HG02973 (cell line): ENCODE results near the gene SPTBN1.
"Not testable (repeated sequence)": the region's sequence is repeated elsewhere in the genome, so short reads cannot be mapped to it uniquely, and the experiment has no call there.

Source experiments
- ATAC-seq: cut with Tn5 transposase; IDR thresholded peaks from one replicate; pipeline ENCODE4 v1.9.1; 2021; ENCODE audit warnings: moderate library complexity; ENCODE audit not compliant: unreplicated experiment

The SPTBN1 gene

DNA sequence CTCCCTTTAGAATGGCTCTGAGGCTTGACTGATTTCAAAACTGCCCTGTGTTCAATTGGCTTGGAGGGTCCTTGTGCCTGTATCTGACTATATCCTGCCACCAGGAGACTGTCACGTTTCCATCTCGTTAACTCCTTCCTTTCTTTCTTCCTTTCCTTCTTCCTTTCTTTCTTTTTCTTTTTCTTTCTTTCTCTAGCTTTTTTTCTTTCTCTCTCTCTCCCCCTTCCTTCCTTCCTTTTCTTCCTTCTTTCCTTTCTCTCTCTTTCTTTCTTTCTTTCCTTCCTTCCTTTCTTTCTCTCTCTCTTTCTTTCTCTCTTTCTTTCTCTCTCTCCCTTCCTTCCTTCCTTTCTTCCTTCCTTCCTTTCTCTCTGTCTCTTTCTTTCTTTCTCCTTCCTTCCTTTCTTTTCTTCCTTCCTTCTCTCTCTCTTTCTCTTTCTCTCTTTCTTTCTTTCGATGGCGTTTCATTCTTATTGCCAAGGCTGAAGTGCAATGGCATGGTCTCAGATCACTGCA is 229.2 kb downstream of the SPTBN1 start:
- no peak for ATAC-seq

DNA sequence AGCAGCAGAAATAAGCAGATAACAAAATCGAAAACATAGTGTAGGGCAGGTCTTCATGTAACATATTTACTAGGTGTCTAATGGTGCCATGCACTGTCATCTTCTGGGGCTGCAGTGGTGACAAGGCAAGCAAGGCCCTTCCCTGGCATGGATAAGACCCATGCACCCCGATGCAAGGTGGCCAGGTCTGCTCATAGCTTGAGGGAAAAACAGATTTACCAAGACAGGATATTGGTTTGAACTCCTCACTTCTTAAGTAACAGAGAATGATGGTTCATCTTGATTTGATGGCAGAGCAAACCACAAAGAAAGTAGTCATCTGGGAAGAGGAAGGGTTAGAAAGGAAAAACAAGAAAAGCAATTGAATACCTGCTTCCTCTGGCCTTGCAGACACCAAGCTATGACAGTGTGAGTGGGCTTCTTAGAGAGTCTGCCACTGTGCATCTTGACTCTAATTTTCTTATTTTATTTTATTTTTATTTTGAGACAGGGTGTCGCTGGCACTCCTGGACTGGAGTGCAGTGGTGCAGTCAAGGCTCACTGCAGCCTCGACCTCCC is 231.5 kb downstream of the SPTBN1 start:
- ATAC-seq = no peak

DNA sequence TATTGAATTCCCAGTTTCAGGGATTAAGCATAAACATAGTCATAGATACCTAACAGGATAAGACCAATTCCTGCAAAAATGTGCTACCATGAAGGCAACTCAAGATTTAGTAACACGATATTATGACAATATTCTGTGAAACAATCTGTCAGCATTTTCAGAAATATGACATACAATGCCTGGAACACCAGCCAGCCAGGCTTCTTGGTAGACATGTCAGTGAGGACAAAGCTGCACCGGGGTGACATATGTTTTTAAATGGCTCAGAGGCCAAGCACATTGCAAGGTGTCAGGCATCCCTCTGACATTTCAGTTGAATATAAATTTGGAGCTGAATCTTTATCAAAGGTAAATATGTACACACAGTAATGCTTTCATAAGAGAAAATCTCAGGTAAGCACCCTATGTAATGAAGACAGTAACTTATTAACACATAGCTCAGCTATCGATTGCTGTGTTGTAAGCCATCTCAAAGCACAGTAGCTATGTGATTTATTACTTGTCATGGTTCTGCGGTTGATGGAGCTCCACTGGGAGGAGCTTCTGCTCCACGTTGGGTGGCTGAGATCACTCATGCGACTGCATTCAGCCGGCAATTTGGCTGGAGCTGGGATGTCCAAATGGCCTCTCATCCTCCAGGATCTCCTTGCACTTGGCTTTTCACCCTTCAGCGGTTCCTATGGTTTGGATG is 235.5 kb downstream of the SPTBN1 start:
- no peak for ATAC-seq

DNA sequence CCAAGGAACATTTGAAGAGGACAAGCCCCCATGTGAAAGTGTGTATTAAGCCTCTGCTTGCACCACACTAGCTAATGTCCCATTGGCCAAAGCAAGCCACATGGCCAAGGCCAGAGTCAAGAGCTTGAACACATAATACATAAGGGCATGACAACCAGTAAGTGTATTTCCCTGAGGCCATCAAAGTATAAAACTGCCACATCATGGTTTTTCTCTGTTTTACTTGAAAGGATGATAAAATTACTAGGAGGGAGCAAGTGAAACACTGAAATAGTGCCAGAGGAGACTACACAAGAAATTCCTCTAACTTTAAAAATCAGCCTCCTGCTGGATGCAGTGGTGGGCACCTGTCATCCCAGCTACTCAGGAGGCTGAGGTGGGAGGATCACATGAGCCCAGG is 236.4 kb downstream of the SPTBN1 start:
- no peak for ATAC-seq

DNA sequence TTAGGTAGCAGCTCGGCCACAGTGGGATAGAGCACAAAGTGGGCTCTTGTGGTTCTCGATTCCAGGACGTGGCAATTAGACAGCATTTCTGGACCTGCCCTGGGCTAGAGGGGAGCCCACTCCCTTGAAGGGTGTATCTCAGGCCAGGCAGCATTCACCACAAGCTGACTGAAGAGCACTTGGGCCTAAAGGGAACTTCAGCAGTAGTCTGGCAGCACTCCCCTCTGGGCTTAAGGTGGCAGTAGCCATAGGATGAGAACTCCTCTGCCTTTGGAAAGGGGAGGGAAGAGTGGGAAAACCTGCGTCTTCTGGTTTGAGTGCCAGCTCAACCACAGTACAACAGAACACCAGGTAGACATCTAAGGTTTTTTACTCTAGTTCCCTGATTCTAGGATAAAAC is 239.3 kb downstream of the SPTBN1 start:
- no peak for ATAC-seq

DNA sequence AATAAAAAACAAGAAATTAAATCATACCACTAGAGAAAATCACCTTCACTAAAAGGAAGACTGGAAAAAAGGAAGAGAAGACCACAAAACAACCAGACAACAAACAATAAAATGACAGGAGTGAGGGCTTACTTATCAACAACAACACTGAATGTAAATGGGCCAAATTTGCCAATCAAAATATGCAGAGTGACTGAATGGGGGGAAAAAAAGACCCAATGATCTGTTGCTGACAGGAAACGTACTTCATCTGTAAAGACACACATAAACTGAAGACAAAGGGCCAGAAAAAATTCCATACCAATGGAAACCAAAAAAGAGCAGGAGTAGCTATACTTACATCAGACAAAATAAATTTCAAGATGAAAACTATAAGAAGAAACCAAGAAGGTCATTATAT is 241.8 kb downstream of the SPTBN1 start:
- ATAC-seq = no peak

DNA sequence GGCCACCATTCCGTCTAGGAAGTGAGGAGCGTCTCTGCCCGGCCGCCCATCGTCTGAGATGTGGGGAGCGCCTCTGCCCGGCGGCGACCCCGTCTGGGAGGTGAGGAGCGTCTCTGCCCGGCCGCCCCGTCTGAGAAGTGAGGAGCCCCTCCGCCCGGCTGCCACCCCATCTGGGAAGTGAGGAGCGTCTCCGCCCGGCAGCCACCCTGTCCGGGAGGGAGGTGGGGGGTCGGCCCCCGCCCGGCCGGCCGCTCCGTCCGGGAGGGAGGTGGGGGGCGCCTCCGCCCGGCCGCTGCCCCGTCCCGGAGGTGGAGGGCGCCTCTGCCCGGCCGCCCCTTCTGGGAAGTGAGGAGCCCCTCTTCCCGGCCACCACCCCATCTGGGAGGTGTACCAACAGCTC is 242.8 kb downstream of the SPTBN1 start:
- ATAC-seq = not testable (repeated sequence)

DNA sequence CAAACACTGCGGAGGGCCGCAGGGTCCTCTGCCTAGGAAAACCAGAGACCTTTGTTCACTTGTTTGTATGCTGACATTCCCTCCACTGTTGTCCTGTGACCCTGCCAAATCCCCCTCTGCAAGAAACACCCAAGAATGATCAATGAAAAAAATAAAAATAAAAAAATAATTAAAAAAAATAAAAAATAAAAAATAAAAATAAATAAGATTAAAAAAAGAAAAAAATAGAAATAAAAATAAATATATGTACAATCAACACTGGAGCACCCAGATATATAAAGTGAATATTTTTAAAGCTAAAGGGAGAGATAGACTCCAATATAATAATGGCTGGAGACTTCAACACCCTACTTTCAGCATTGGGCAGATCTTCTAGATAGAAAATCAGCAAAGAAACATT is 243.5 kb downstream of the SPTBN1 start:
- ATAC-seq = no peak

DNA sequence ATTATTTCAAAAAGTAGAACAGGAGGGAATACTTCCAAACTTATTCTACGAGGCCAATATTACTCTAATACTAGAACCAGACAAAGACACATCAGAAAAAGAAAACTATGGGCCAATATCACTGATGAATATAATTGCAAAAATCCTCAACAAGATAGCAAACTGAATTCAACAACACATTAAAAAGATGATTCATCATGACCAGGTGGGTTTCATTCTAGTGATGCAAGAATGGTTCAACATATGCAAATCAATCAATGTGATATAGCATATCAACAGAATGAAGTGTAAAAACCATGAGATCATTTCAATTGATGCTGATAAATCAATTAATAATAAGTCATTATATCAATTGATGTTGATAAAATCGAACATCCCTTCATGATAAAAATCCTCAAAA is 244.9 kb downstream of the SPTBN1 start:
- no peak for ATAC-seq

DNA sequence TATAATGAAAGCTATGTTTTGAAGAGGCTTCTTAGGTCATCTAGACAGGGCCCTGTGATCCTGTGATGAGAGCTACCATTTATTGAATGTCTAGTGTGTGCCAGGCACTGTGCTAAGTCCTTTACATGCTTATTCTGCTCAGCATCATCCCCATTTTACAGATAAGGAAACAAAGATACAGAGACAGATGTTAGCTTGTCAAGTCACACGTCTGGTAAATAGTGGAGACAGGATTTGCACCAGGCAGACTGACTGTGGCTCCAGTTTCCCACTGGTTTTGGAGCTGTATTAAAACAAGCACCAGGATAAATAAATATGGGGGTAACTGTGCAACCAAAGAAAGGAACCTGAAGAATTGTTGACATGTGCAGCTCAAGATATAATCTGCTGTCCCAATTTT is 248.1 kb downstream of the SPTBN1 start:
- ATAC-seq = no peak

DNA sequence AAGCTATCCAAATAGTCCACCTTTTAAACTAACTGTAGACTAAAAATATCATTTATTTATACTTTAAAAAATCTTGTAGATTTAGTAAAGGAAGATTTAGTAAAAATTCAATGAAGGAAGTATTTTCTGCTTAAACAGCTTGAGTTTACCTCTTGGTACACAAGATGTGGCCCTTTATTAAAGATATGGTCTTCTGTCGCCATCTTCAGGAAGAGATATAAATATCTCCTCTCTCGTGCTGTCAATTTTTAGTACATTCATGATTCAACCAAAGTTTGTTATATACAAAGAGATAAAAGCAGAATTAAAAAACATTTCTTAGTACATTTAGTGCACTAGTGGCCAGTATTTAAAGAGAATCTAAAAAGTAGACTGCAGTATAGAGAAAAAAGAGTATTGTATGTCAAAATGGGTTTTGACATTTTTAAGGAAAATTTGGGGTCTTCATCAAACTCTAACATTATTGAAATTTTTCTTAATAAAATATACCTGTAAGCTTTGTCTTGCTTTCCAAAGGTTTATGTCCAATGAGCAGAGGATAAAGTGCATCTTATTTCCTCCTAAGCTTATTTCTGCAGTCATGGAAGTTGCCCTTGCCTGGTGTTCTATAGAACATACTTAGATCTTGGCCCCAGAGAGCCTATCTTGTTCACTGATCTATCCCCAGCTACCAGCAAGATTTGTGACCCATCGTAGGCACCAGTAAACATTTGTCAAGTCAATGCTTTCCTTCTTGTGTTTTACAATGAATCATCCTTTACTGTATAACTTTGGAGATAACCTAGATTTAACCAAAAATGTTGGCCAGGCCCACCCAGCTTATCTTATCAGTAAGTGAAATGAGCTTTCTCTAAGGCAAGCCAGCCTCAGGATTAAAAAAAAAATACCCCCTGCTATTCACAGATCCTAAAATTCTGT is 248.8 kb downstream of the SPTBN1 start:
- no peak for ATAC-seq

DNA sequence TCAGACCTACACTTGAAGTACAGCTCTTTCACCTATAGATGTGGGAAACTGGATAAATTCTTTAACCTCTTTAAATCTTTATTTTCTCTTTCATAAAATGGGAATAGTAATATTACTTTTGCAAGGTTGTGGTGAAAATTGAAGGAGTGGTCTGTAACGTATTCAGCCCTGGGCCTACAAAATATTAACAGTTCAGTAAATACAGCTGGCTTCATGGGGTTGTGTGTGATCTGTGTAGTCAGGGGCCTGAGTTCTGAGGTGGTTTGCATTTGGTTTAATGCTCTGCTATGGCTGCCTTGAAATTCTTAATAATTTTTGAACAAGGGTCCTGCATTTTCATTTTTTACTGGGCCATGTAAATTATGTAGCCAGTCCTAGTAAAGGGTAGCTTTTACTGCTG is 250.5 kb downstream of the SPTBN1 start:
- no peak for ATAC-seq

DNA sequence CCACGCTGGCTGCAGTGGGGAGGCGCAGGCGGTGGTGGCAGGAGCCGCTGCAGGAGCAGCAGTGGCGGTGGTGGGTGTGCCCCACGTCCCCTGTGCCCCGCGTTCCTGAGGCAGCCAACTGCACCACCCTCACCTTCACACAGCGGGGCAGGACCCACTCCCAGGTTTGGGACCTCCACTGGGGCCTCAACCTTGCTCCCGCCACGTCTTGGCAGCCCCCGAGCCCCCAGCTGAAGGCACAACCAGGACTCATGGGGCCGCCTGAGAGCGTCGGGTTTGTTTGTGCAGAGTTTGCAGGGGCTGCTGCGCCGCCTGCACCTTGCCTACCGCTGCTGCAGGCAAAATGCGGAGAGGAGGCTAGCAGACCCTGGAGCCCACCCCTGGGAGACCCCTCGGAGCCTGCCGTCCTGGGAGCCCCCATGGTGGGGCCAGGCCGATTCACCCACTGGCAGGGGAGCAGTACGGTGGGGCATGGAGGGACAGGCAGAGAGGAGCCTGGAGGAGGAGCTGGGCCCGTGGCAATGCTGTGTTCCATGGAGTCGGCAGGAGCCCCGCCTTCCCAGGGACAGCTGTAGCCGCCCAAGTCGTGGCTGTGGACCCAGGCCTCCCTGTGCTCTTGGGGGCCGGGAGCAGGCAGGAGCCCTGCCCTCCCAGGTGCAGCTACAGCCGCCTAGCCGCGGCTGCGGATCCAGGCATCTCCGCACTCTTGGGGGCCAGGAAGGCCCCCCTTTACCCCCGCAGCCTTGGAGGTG is 252.6 kb downstream of the SPTBN1 start:
- ATAC-seq = no peak

DNA sequence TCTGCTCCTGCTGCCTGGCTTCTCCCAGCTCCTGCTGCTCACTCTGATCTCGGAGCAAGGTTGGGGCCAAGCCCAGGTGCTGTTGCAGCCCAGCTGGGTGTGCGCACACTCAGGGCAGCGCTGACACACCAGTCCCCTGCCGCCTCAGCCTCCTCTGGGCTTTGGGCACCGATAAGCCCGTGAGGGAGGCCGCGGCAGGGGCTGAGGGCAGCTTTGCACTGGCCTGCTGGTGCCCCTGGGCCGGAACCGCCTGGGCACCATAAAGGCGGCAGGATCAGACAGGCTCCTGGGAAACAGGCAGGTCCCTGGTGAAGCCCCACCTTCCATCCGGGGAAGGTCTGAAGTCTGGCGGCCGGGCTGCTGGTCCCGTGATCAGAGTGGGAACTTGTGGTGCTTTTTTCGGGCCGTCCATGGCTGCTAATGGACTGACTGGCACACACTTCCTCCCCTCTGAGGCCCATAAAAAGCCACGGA is 253.2 kb downstream of the SPTBN1 start:
- ATAC-seq = no peak

DNA sequence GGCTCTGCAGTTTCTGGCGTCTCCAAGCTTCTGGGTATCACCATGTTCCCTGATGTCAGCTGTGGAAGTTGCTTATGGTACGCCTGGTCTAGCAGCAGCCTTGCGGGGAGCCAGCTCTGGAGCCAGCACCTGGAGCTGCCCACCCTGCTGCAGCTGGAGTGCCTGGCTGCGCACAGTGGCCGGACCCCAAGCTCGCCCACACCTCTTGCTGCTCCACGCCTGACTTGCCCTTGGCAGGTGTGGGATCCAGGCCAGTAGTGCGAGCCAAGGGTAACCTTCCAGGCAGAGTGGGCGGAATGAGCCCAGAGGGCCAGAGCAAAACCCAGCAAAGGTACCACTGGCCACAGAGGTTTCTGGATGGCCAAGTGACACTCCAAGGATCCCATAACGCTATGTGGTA is 254.1 kb downstream of the SPTBN1 start:
- no peak for ATAC-seq

DNA sequence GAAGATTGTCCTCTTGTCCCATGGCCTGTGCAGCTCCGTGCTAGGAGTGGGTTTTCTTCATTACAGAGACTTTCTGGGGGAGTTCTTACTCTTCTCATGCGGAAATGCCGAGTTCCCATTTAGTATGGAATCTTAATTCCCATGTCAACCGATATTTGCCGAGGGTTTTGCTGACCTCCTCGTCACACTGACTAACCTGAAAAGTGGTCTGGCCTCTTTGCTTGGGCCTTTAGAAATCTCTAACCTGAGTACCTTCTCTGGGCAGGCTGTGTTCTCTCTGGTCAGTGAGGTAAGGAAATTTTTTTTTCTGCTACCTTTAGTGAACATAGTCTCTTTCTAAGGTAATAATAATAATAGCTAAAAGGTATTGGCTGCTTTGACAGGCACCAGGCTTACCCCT is 256.4 kb downstream of the SPTBN1 start:
- ATAC-seq = no peak

DNA sequence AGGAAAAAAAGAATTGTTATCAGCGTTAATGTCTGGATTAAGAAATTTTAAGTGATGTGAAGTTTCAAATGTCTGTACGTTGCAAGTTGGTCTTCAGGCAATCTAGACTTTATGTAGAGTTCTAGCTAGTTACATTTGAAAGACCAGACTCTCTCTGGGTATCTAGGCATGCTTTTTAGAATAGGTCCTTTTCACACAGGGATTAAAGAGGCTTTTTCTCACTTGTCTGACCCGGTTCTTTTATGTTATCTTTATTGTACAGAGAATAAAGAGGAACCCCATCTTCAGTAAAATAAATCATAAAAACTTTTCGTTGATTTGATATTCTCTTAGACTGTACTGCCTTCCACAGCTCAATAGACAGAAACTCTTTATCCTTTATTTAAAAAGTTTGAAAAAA is 258.9 kb downstream of the SPTBN1 start:
- ATAC-seq = no peak

DNA sequence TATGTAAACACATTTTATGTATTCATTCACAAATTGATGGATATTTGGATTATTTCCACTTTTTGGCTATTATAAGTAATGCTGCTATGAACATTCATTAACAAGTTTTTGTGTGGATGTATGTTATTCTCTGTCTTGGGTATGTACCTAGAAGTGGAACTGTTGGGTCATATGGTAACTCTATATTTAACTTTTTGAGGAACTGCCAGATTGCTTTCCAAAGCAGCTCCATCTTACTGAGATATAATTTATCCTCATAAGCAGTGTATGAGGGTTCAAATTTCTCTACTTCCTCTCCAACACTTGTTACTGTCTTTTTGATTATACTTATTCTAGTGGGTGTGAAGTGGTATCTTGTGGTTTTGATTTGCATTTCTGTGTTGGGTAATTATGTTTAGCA is 260.2 kb downstream of the SPTBN1 start:
- no peak for ATAC-seq

DNA sequence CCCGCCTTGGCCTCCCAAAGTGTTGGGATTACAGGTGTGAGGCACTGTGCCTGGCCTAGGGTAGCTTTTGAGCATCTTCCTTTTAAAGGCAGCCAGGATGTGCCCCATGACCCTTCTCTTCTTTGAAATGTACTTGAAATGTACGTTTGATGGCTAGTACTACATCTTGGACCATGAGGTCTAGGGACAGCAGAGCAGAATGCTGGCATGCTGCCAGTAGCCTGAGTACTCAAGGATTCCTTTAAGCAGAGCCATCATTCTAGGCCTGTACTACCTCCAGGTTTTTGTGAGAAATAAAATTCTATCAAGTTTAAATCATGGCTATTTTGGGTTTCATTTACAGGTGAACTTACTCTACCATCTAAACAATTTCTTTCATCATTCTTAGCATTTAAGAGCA is 264.4 kb downstream of the SPTBN1 start:
- no peak for ATAC-seq
